ENCODE data around the gene SCARB1.

DNA sequence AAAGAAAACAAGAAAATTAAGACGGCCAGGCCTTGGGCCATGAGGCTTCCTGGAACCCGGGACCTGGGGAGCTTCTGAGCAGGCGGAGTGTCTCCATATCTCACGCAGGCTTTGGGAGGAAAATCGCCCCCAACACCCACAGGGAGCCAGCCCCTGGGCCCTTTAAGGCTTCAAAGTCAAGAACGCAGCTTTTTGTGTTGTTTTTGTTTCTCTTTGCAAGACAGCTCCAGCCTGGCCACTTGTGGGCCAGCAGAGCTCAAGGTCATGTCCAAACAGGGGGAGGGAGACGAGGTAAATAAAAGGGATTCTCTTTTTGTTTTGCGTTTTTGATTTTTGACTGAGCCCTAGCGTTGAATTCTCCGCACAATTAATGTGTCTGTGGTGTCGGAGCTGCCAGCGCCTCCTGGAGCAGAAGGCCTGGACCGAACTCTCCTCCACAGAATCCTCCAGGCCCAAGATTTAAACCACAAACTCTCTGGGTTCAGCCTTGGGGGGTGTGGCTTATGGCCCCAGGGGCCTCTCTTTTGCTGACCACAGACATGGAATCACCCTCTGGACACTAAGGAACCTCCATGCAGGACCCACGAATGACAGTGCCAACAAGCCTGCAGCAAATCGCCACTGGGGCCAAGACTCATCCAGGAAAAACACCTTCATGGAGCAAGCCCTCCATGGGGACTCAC is 8.2 kb downstream of the SCARB1 start:
- TF ChIP-seq, protein P1, sequence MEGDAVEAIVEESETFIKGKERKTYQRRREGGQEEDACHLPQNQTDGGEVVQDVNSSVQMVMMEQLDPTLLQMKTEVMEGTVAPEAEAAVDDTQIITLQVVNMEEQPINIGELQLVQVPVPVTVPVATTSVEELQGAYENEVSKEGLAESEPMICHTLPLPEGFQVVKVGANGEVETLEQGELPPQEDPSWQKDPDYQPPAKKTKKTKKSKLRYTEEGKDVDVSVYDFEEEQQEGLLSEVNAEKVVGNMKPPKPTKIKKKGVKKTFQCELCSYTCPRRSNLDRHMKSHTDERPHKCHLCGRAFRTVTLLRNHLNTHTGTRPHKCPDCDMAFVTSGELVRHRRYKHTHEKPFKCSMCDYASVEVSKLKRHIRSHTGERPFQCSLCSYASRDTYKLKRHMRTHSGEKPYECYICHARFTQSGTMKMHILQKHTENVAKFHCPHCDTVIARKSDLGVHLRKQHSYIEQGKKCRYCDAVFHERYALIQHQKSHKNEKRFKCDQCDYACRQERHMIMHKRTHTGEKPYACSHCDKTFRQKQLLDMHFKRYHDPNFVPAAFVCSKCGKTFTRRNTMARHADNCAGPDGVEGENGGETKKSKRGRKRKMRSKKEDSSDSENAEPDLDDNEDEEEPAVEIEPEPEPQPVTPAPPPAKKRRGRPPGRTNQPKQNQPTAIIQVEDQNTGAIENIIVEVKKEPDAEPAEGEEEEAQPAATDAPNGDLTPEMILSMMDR (IDR thresholded peaks at IDR 0.05; ENCODE audit: borderline replicate concordance, extremely low read depth, low read length, poor library complexity, severe bottlenecking): no peak
- TF ChIP-seq EZH2 (IDR thresholded peaks at IDR 0.05; ENCODE audit: borderline replicate concordance, low read depth, low read length, severe bottlenecking): no peak

Measured in DND-41 (cell line).